GM11168 (cell line): Measurements from ENCODE around the gene IRF8.

Source experiments
- in situ Hi-C: fragments of 300-500 bp; cut with MboI; formaldehyde crosslinking; loops from one replicate; pipeline ENCODE4 v1.12.0; 2022; ENCODE audit warnings: low sequenced_read_pairs; ENCODE audit not compliant: unreplicated experiment

IRF8 gene

DNA sequence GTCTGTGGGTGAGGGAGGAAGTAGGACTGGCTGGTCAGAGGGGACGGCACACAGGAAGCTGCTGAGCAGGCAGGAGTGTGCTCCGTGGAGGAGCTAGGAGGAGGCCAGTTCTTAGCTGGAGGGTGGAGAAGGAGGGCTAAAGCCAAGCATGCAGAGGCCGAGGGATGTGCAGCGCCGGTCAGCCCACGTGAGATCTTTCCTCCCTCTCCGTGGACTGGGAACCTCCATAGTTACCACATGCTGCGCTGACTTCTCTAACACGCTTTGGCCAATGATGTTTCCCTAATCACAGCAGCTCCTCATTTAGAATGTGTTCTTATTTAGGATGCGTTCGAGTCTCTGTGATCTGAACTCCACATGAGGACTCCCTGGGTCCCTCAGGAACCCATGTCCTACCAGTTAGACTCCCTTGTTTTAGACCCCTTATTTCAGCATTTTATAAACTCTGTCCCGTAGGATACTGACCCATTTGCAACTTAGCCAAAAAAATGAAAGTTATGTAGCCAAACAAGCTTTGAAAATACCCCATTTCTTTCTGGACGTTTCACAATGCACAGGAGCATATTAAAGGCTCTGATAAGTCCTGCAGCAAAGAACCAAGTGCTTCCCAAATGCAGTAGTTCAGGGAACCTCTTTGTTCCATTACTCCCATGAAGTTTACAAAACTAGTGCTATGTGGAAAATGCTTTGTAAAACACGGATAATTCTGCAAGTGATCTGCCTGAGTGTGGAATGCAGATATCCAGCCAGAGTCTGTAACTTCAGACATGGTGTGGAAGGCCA is 51.4 kb downstream of the IRF8 start:
- in situ Hi-C loops = no loop called here

DNA sequence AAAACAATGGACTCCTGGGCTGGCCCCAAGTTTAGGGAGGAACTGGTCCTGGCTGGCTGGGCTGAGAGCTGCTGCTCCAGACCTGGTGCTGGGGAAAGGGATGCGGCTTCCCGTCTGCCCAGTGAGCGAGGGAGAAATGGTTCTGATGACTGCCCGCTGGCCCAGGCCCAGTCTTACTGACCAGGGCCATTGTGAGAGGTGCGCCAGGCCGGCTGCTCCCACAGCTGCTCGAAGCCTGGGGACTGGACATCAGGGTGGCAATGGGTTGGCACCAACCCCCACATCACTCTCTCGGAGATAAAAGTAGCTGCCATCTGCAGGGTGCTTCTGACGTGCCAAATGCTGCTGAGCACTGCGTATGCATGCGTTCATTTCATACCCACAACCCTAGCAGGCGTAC is 53.2 kb downstream of the IRF8 start:
- in situ Hi-C loops = no loop called here

DNA sequence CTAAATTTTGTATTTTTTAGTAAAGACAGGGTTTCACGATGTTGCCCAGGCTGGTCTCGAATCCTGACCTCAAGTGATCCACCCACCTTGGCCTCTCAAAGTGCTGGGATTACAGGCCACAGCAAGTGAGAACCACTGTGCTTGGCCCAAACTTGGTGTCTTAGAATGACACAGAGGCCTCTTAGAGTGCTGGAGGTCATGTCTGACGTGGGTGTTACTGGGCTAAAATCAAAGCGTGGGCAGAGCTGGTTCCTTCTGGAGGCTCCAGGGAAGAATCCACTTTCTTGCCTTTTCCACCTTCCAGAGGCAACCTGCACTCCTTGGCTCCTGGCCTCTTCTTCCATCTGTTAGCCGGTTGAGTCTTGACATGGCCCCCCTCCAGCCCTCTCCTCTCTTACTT is 53.8 kb downstream of the IRF8 start:
- in situ Hi-C loops = no loop called here

DNA sequence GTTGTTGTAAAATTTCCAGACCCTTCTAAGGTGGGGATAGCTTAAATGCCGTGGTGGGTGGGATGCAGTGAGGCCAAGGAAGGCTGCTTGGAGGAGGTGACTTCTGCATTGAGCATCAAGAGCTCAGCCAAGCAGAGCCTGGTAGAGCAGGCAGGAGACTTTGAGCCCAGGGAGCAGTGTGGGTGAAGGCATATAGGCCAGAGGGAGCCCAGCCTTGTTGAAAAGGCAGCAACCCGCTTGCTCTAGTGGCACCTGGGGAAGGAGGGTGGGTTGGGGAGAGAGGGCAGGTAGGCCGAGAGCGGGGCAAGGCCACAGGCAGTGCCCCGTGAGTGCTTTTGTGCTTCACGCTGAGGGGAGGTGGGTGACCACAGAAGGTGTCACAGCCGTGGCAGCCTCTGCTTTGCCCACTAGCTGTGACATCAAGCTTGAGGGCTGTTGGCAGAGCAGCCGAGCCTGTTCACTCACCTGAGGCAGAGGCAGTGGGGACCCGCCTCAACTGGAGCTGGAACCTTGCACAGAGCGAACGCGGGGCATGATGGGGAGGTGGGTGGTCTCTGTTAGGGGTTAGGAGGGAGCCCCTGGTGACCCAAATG is 56.1 kb downstream of the IRF8 start:
- in situ Hi-C loops = no loop called here

DNA sequence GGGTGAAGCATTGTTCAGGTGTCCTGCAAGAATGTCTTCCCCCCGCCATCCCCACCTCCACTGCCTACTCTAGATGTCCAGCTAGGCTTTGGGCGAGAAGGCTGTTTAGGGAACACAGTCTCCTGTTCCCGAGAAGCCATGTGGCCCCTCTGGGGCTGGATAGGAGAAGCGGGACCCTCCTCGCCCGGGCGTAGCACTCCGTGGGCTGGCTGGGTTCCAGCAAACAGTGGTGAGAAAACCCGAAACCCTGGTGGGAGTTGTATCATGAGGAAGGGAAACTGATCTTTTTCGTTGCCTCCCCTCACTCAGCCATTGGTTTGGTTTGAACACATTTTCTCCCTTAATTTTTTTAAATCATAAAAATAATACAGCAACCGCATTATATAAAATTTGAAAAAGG is 56.6 kb downstream of the IRF8 start:
- in situ Hi-C loops = no loop called here

DNA sequence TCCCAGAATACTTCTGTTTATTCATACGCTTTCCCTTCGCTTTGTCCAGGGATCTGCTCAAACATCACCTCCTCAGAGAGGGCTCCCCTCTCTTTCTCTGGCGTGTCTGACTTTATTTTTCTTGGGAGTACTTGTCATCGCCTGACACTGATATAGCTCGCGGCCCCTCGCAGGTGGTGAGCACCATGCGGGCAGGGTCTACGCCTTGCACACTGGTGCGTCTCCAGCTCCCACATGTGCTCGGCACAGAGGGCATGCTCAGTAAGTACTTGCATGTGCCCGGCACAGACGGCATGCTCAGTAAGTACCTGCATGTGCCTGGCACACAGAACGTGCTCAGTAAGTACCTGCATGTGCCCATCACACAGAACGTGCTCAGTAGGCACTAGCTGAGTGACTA is 57.5 kb downstream of the IRF8 start:
- in situ Hi-C loops = no loop called here

DNA sequence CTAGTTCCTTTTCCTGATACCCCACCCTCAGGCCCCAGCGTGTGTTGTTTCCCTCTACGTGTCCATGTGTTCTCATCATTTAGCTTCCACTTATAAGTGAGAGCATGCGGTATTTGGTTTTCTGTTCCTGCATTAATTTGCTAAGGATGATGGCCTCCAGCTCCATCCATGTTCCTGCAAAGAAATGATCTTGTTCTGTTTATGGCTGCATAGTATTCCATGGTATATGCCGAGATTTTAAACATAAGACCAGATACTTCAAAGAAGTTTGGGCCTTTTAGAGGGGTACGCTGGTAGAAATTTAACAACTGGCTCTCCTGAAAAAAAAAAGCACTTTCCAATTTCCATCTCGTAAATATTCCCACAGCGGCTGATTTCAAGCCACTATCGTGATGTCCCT is 59.8 kb downstream of the IRF8 start:
- in situ Hi-C loops = no loop called here

DNA sequence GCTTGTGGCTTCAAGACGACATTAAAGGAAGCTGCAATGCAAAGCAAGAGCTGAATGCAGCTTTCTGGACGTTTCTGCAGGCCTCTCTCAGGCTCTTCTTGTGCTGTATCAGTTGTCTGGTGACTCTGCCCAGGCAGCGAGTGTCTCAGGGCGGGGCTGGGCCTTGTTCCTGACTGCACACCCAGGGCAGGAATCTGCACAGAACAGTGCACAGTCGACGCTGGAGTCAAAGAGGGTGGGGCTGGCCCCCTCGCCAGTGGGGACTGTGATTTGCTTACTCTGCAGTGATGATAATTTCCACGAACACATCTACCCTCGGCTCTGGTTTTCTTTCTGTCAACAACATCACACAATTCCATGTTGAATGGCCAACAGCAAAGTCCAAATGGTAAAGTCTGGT is 60.7 kb downstream of the IRF8 start:
- in situ Hi-C loops = no loop called here

DNA sequence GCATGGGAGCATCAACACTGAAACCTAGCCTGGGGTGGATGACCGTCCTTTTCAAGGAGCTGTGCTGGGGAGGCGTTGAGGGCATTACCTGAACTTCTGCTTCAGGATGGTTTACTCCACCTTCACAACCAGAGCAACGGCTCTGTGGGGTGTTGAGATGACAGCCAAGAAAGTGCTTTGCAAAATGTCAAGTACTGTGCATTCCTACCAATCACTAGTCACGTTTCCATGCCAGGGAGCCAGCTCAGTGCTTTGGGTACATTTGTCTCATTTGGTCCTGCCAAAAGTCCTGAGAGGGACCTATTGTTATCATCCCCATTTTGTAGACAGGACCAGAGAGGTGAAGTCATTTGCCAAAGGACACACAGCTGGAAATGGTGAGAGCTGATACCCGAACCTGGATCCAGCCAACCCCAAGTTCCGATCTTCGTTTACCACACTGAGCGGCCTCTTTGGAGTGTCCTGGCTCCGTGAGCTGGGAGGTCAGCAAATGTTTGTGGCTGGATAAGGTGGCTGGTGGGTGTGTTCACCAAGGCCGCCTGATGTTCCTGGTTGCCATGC is 61.6 kb downstream of the IRF8 start:
- in situ Hi-C loops = no loop called here

DNA sequence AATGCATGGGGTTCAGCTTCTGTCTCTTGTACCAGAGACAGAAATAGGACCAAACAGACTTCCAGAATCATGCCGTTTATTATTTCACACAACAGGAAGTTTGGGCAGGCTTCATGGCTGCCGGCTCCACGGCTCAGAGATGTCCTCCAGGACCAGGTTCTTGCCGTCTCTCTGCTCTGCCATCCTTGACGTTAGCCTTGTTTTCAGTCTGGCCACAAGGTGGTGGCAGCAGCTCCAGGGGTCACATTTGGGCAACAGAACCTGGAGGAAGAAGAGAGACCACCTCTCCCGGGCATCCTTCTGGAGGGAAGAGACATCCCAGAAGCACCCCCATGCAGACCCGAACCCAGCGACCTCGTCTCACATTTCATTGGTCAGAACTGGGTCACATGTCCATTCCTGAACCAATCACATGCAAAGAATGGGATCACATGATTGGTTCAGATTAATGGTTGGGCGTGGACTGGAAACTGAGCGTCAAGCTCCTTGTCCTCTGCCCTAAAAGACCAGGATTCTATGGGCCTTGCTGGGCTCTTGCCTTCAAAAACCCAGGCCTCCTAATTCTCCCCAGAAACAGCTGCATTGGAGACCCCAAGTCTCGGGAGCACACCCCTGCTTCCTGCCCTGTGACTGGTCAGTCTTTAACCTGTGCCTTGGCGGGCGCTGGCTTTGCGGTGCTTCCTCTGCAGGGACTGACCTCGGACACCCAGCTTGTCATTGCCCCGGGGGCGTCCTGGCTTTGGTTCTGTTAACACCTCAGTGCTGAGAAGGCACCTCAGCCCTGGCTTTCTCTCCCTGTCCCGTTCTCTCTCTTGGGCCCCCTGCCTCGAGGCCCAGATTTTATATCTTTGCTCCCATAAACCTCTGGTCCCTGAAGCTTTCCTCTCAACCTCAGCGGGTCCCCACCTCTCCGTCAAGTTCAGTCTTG is 63.3 kb downstream of the IRF8 start:
- in situ Hi-C loops = no loop called here

DNA sequence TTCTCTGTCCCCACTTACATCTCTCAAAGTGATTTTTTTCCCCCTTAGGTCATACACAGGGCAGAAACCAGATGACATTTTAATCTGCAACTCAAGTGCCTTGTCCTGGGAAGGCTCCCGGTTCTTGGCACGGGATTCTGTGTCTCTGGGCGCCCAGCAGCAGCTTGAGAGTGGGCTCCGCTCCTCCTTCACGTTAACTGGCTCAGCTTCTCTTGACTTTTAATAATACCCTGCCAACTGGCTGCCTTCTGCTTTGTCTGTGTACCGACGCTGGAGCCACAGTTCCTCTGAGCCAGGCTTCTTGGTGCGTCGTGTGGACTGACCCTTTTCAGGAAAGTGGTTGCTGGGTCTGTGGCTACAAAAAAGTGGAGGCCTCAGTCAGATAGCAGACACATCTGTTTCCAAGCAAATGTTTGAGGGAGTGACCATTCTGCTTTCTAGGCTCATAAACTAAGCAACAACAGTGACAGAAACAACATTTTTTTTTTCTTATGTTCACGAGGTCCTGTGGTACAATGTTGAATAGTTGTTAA is 64.9 kb downstream of the IRF8 start:
- in situ Hi-C loops = no loop called here

DNA sequence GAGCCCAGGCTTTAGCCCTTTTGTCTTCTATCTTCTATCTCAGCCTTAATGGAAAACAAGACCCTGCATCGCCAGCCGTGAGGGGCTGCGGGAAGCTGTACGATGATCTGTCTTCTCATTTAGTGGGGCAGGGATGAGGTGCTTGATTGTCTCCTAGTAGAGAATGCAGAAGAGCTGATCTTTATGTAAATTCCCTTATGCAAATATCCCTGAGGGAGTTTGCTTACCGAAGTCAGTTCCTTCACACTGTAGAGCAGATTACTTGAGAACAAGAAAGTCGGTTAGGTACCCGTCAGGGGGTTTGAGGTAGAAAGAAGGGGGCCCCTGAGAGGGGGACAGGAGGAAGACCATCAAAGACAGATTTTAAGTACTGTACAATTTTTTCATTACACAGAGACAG is 66.2 kb downstream of the IRF8 start:
- in situ Hi-C loops = no loop called here

DNA sequence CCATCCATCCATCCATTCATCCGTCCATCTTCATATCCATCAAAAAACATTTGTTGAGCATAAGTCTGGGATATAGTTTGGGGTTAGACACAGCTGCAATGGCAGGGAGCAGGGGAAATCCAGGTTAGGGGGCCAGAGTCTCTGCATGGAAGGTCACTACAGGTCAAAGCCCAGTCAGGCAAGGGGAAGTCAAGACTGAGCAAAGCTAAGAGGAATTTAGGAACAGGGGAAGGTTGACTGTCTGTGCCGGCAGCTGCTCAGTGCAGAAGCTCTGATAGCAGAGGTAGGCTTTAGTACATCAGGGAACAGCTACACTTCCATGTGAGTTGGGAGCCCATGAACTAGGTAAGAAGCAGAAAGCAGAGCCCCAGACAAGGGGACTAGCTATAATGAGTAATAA is 68.1 kb downstream of the IRF8 start:
- in situ Hi-C loops = no loop called here

DNA sequence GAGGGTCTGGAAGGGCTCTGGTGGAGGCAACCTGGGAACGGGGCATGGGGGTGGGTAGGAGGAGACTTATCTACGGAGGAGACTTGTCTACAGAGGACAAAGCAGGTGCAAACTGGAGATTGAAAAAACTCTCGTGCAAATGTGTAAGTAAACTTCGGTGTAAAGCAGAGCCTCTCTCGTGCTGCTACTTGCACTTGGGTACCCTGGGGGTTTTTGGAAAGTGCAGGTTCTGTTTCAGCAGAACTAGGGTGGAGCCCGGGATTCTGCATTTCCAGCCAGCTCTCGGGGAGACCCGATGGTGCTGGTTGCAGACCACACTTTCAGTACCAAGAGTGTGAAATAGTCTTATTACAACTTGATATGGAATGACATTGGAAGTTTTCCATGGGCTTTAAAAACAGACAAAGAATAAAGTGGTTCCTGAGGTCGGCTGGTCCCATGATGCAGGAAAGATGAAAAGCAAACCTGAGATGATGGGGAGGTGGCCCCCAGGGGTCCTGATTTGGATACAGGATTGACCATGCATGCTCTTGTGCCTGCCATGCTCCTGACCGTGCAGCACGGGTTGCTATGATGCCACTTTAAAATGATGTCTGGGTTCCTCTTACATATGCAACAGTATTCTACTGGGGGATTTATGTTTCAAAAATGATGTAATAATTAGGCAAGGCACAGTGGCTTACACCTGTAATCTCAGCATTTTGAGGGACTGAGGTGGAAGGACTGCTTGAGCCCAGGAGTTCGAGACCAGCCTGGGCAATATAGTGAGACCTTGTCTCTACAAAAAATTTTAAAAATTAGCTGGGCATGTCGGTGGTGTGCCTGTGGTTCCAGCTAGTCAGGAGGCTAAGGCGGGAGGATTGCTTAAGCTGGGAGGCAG is 69.3 kb downstream of the IRF8 start:
- in situ Hi-C loops = no loop called here

DNA sequence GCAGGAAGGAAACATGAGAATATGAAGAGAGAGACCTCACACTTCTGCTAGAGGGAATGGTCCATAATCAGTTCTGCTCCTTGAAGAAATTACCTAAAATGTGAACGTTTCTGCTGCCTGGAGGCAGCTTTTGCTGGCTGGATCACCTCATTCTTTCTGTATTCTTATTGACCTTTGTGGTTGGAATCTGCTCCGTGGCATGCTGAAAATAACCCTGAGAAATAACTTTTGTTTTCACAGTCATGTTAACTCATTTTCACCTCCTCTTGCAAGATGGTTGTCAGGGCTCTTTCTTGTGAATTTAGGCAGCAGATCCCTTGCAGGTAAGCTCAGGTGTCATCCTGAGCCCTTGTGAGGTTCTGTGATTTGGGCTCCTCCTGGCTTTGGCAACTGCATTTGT is 70.2 kb downstream of the IRF8 start:
- in situ Hi-C loops = no loop called here

DNA sequence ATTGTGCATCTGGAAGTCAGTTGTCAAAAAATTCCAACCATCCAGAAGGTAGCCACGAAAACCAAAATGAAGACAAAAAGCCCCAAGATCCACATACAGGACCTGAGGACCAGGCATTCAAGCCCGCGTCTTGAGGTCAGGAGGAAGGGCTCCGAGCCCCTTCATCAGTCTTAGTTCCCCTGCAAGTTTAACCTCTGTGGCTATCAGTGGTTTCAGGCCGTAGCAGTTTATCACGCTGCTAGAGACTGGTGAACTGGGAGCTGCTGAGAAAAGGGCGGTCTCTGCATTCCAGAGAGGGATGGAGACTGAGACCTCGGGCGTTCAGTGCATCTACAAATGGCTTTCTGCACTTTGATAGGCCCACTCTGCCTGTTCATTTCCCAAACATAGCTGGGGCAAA is 70.6 kb downstream of the IRF8 start:
- in situ Hi-C loops = no loop called here

DNA sequence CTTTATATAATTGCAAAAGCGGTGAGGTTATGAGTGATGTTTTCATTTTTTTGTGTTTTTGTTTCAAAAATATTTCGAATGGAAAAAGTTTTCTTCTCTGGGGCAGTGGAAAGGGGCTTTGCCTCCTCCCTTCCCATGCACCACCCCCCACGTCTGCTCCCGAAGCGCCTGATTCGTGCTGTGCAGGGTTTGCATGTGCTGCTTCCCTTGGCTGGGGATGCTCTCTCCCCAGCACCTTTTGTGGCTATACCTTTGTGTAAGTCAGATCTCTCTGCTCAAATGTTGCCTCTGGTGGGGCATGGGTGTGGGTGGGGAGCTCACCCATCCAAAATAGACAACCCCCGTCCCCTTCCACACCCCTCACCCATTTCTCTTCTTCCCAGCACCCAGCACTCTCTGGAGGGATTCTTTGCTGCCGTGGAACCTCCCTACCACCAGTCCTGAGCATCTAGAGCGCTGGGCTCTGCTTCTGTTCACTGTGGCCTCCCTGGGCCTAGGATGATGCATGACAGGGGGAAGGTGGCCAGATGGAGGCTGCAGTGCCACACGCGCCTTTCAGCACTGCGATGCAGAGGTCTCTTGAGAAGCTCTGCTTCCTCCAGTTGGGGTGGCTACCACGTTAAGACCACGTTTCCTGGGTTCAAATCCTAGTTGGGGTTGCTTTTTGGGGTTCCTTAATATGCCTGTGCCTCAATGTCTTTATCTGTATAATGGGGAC is 71.2 kb downstream of the IRF8 start:
- in situ Hi-C loops = no loop called here

DNA sequence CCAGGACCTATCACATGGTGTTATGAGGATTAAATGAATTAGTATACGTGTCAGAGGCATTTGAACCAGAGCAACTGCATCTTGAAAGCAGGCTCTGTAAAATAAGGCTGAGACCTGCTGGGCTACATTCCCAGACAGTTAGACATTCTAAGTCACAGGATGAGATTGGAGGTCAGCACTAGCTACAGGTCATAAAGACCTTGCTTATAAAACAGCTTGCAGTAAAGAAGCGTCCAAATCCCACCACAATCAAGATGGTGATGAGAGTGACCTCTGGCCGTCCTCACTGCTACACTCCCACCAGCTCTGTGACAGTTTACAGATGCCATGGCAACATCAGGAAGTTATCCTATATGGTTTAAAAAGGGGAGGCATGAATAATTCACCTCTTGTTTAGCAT is 71.8 kb downstream of the IRF8 start:
- in situ Hi-C loops = no loop called here
